Erythroblast (primary cell): Measurements from ENCODE around the gene GNAZ.

Experiments used
- GATA1 ChIP-seq: IDR thresholded peaks from 2 replicates; pipeline ENCODE4 v1.6.1; 2011; ENCODE audit warnings: low read depth, mild to moderate bottlenecking, control low read depth, low read length, moderate library complexity
- POLR2A ChIP-seq: IDR thresholded peaks from 2 replicates; pipeline ENCODE4 v1.6.1; 2011; ENCODE audit warnings: mild to moderate bottlenecking, low read length

- no peak for TF ChIP-seq POLR2A
- no peak for TF ChIP-seq GATA1
These were observed 84.1 kb downstream of the GNAZ start for GRCh38 chr22:23154461-23154860.
